ENCODE data around the gene KDM4C.
"Not testable (repeated sequence)": the region's sequence is repeated elsewhere in the genome, so short reads cannot be mapped to it uniquely, and the experiment has no call there.

Gene KDM4C

GRCh38 chr9:6787793-6788161 is 30.0 kb downstream of the KDM4C start:
- DNase-seq (ENCODE audit: low read depth): no peak
- no peak for TF ChIP-seq CTCF (IDR thresholded peaks at IDR 0.05; ENCODE audit: control insufficient read depth, extremely low read depth, insufficient read depth)
- H3K4me3 ChIP-seq (ENCODE audit: low read depth, low read length): no peak overlapping the region

GRCh38 chr9:6788162-6789016 is 30.6 kb downstream of the KDM4C start:
- DNase-seq (ENCODE audit: low read depth): no peak
- H3K4me3 ChIP-seq (ENCODE audit: low read depth, low read length): no peak overlapping the region
- no peak for TF ChIP-seq CTCF (IDR thresholded peaks at IDR 0.05; ENCODE audit: control insufficient read depth, extremely low read depth, insufficient read depth)

GRCh38 chr9:6789017-6789338 is 31.2 kb downstream of the KDM4C start:
- H3K4me3 ChIP-seq (ENCODE audit: low read depth, low read length); DNase-seq (ENCODE audit: low read depth): not testable (repeated sequence)

GRCh38 chr9:6790866-6791265 is 33.1 kb downstream of the KDM4C start:
- no peak for DNase-seq (ENCODE audit: low read depth)
- no peak for TF ChIP-seq CTCF (IDR thresholded peaks at IDR 0.05; ENCODE audit: control insufficient read depth, extremely low read depth, insufficient read depth)
- no peak overlapping the region for H3K4me3 ChIP-seq (ENCODE audit: low read depth, low read length)

- no peak overlapping the region for H3K4me3 ChIP-seq (ENCODE audit: low read depth, low read length)
- TF ChIP-seq CTCF (IDR thresholded peaks at IDR 0.05; ENCODE audit: control insufficient read depth, extremely low read depth, insufficient read depth): no peak
- no peak for DNase-seq (ENCODE audit: low read depth)
Observed at GRCh38 chr9:6793203-6793602, 35.4 kb downstream of the KDM4C start.

- no peak overlapping the region for H3K4me3 ChIP-seq (ENCODE audit: low read depth, low read length)
- no peak for DNase-seq (ENCODE audit: low read depth)
- TF ChIP-seq CTCF (IDR thresholded peaks at IDR 0.05; ENCODE audit: control insufficient read depth, extremely low read depth, insufficient read depth): no peak
Observed at GRCh38 chr9:6794936-6795335, 37.2 kb downstream of the KDM4C start.

GRCh38 chr9:6802926-6803325 is 45.2 kb downstream of the KDM4C start:
- DNase-seq (ENCODE audit: low read depth): no peak
- H3K4me3 ChIP-seq (ENCODE audit: low read depth, low read length): no peak overlapping the region
- TF ChIP-seq CTCF (IDR thresholded peaks at IDR 0.05; ENCODE audit: control insufficient read depth, extremely low read depth, insufficient read depth): no peak

All from LNCaP clone FGC (cell line).